Measurements from ENCODE around the gene MTRR.

Gene MTRR

DNA sequence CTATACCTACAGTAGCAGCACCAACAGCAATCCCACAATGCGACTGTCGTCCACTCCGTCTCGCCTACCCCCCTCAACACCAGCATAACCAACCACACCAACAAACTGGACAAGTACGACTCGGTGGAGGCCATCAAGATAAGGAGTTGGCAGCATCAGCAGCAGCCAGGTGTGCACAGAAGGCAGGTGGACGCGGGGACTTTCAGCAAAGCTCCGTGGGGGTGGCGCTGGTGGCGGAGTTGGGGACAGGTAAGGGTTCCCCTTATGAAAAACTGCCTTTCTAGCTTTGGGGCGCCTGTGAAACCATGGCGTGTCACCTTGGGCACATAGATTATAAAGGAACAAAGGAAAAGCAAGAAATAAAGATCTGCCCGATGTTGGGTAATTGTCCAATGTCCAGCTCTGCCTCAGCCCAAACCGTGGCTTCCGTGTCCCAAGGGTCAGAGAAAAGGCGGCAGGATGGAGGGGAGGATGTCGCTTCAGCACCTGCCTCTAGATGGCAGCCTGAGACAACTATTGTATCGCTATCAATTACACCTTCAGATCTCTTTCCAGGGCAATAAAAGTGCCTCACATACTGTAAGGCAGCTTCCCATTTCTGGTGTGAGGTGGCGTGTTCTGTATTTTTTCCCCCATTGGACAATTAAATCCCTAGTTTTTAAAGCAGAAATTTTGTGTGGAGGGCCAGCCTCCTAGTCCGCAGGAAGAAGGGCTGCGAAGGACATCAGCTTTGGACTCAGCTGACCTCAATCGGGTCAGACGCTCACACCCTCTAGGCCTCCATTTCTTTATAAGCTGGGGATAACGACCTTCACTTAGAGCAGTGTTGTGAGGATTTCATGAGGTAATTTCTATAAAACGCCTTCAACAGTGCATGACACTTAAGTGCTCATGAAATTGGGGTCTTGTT, 58.8 kb downstream of the MTRR start:
- no peak overlapping the region for H3K4me2 ChIP-seq (ENCODE audit: low read length)
- WGBS (ENCODE audit: extremely low coverage, insufficient coverage, insufficient read length) = no CpG with 5 or more reads among the region's 26 CpGs
- H3K14ac ChIP-seq (ENCODE audit: low read length) = no peak overlapping the region
- no peak overlapping the region for H3K4me3 ChIP-seq (ENCODE audit: low read depth, low read length)
- peaks cover 6% of the 10 kb centered on the region for H3K9me3 ChIP-seq (ENCODE audit: insufficient read depth, low read depth, low read length)
- H3K27me3 ChIP-seq (ENCODE audit: insufficient read depth, low read length) = no peaks in the 10 kb centered on the region
- H4K91ac ChIP-seq (ENCODE audit: low read depth, low read length) = no peak overlapping the region
- no peak overlapping the region for H3K18ac ChIP-seq (ENCODE audit: low read length)
- H3K27ac ChIP-seq (ENCODE audit: low read depth, low read length) = no peak overlapping the region
- no peaks in the 10 kb centered on the region for H3K79me2 ChIP-seq (ENCODE audit: control insufficient read depth, insufficient read depth, low read length, poor library complexity)
- no peak overlapping the region for H4K12ac ChIP-seq (ENCODE audit: low read depth, low read length)
- H3K23ac ChIP-seq (ENCODE audit: low read length) = no peak overlapping the region
- no peaks in the 10 kb centered on the region for H3K4me1 ChIP-seq (ENCODE audit: control insufficient read depth in 1 of 2, insufficient read depth in 2 of 2, low read length in 2 of 2)
- DNase-seq = peak; percentile 32 to 70
- H2BK120ac ChIP-seq (ENCODE audit: insufficient read depth, low read length, poor library complexity) = no peak overlapping the region
- H3K79me1 ChIP-seq (ENCODE audit: low read length) = no peaks in the 10 kb centered on the region
- H2AFZ ChIP-seq (ENCODE audit: insufficient read depth, low read length, poor library complexity) = no peak overlapping the region
- no peak overlapping the region for H2BK5ac ChIP-seq (ENCODE audit: low read depth, low read length, poor library complexity)
- no peaks in the 10 kb centered on the region for H3K36me3 ChIP-seq (ENCODE audit: control insufficient read depth in 1 of 2, insufficient read depth in 2 of 2, low read length in 2 of 2)
- H4K8ac ChIP-seq (ENCODE audit: low read depth, low read length) = no peak overlapping the region
- no peak overlapping the region for H3K4ac ChIP-seq (ENCODE audit: low read depth, low read length)
- no peak overlapping the region for H2BK12ac ChIP-seq (ENCODE audit: low read length)
- no peak overlapping the region for H2AK5ac ChIP-seq (ENCODE audit: low read length)
- no peak overlapping the region for H3K9ac ChIP-seq (ENCODE audit: low read length)

DNA sequence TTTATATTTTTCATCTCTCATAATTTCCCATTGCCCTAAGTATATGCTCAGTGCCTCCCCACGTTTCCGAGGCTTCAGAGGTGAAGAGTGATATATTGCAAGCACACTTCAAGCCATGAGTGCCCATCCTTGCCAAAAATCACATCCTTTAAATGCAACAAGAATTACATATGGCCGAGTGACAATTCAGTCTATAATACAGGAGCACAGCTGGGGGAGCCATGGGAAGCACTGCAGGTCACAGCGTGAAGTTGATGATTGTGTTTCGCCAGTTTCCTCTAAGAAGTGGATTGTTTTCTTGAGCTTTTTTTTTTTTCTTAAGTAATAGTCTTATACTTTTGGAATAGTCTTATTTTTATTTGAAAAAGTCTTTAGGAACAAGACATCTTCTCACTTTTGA, 61.1 kb downstream of the MTRR start:
- no peak for DNase-seq
- H3K23ac ChIP-seq (ENCODE audit: low read length) = no peak overlapping the region
- no peak overlapping the region for H2AK5ac ChIP-seq (ENCODE audit: low read length)
- H2BK120ac ChIP-seq (ENCODE audit: insufficient read depth, low read length, poor library complexity) = no peak overlapping the region
- no peak overlapping the region for H2AFZ ChIP-seq (ENCODE audit: insufficient read depth, low read length, poor library complexity)
- H4K12ac ChIP-seq (ENCODE audit: low read depth, low read length) = no peak overlapping the region
- H3K18ac ChIP-seq (ENCODE audit: low read length) = no peak overlapping the region
- H3K27ac ChIP-seq (ENCODE audit: low read depth, low read length) = no peak overlapping the region
- no peaks in the 10 kb centered on the region for H3K36me3 ChIP-seq (ENCODE audit: control insufficient read depth in 1 of 2, insufficient read depth in 2 of 2, low read length in 2 of 2)
- H3K14ac ChIP-seq (ENCODE audit: low read length) = no peak overlapping the region
- no peak overlapping the region for H3K4ac ChIP-seq (ENCODE audit: low read depth, low read length)
- H4K8ac ChIP-seq (ENCODE audit: low read depth, low read length) = no peak overlapping the region
- peaks cover 6% of the 10 kb centered on the region for H3K9me3 ChIP-seq (ENCODE audit: insufficient read depth, low read depth, low read length)
- H2BK12ac ChIP-seq (ENCODE audit: low read length) = no peak overlapping the region
- no peak overlapping the region for H2BK5ac ChIP-seq (ENCODE audit: low read depth, low read length, poor library complexity)
- WGBS (ENCODE audit: extremely low coverage, insufficient coverage, insufficient read length) = no CpG with 5 or more reads among the region's 5 CpGs
- H3K4me1 ChIP-seq (ENCODE audit: control insufficient read depth in 1 of 2, insufficient read depth in 2 of 2, low read length in 2 of 2) = no peaks in the 10 kb centered on the region
- no peak overlapping the region for H4K91ac ChIP-seq (ENCODE audit: low read depth, low read length)
- no peak overlapping the region for H3K9ac ChIP-seq (ENCODE audit: low read length)
- no peaks in the 10 kb centered on the region for H3K79me1 ChIP-seq (ENCODE audit: low read length)
- H3K79me2 ChIP-seq (ENCODE audit: control insufficient read depth, insufficient read depth, low read length, poor library complexity) = no peaks in the 10 kb centered on the region
- no peaks in the 10 kb centered on the region for H3K27me3 ChIP-seq (ENCODE audit: insufficient read depth, low read length)
- no peak overlapping the region for H3K4me2 ChIP-seq (ENCODE audit: low read length)
- no peak overlapping the region for H3K4me3 ChIP-seq (ENCODE audit: low read depth, low read length)

DNA sequence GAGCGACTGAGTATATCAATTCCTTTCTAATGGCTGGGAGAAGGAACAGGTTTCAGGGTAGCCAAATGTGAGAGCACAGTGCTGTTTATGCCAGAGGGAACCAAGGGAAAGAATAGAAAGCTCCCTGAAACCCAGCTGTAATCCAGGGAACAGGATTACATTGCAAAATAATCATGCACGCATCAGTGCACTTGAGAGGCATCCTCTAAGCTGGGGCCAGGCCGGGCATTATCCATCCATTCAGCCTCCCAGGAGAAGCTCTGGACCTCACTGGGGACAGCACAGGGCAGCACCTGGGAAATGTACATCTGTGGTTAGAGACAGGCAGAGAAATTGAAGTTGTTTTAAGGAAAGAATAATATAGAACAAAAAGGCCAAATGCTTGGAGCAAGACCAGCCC, 72.7 kb downstream of the MTRR start:
- Histone ChIP-seq H2BK5ac (ENCODE audit: low read depth, low read length, poor library complexity) (no peak overlapping the region), H4K12ac (ENCODE audit: low read depth, low read length) (no peak overlapping the region), H3K4me2 (ENCODE audit: low read length) (no peak overlapping the region), H2AFZ (ENCODE audit: insufficient read depth, low read length, poor library complexity) (no peak overlapping the region), H3K79me1 (ENCODE audit: low read length) (no peaks in the 10 kb centered on the region), H3K18ac (ENCODE audit: low read length) (no peak overlapping the region), H3K4ac (ENCODE audit: low read depth, low read length) (no peak overlapping the region), H3K79me2 (ENCODE audit: control insufficient read depth, insufficient read depth, low read length, poor library complexity) (no peaks in the 10 kb centered on the region), H3K14ac (ENCODE audit: low read length) (no peak overlapping the region), H3K27ac (ENCODE audit: low read depth, low read length) (no peak overlapping the region), H3K9ac (ENCODE audit: low read length) (no peak overlapping the region), H3K27me3 (ENCODE audit: insufficient read depth, low read length) (no peaks in the 10 kb centered on the region), H3K4me1 (ENCODE audit: control insufficient read depth in 1 of 2, insufficient read depth in 2 of 2, low read length in 2 of 2) (no peaks in the 10 kb centered on the region), H3K9me3 (ENCODE audit: insufficient read depth, low read depth, low read length) (no peaks in the 10 kb centered on the region), H2BK12ac (ENCODE audit: low read length) (no peak overlapping the region), H3K4me3 (ENCODE audit: low read depth, low read length) (no peak overlapping the region), H3K23ac (ENCODE audit: low read length) (no peak overlapping the region), H2BK120ac (ENCODE audit: insufficient read depth, low read length, poor library complexity) (no peak overlapping the region), H3K36me3 (ENCODE audit: control insufficient read depth in 1 of 2, insufficient read depth in 2 of 2, low read length in 2 of 2) (no peaks in the 10 kb centered on the region), H4K91ac (ENCODE audit: low read depth, low read length) (no peak overlapping the region), H2AK5ac (ENCODE audit: low read length) (no peak overlapping the region), H4K8ac (ENCODE audit: low read depth, low read length) (no peak overlapping the region)
- whole genome bisulfite sequencing (ENCODE audit: extremely low coverage, insufficient coverage, insufficient read length) = no CpG with 5 or more reads among the region's 3 CpGs
- no peak for DNase-seq

DNA sequence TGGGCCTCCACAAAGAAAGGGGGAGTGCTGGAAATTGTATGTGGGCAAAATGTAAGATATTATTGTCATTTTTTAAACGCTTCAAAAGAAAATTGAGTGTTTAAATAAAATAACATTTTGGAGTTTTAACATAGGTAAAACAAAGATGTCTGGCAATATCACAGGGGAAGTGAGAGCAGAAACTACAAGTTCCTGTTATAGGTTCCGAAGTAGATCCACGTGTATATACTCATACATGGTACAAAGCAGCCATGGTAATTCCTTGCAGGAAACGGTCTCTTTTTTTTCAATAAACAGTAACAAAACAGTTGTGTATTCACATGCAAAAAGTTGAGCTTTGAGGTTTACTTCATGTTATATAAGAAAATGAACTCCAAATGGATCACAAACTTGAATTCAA, 78.4 kb downstream of the MTRR start:
- WGBS (ENCODE audit: extremely low coverage, insufficient coverage, insufficient read length) = no CpG with 5 or more reads among the region's 4 CpGs
- no peak for DNase-seq
- Histone ChIP-seq H3K36me3 (ENCODE audit: control insufficient read depth in 1 of 2, insufficient read depth in 2 of 2, low read length in 2 of 2) (no peaks in the 10 kb centered on the region), H3K4me2 (ENCODE audit: low read length) (no peak overlapping the region), H3K27ac (ENCODE audit: low read depth, low read length) (no peak overlapping the region), H2BK120ac (ENCODE audit: insufficient read depth, low read length, poor library complexity) (no peak overlapping the region), H2AFZ (ENCODE audit: insufficient read depth, low read length, poor library complexity) (no peak overlapping the region), H4K8ac (ENCODE audit: low read depth, low read length) (no peak overlapping the region), H4K12ac (ENCODE audit: low read depth, low read length) (no peak overlapping the region), H3K9ac (ENCODE audit: low read length) (no peak overlapping the region), H3K4me3 (ENCODE audit: low read depth, low read length) (no peak overlapping the region), H2AK5ac (ENCODE audit: low read length) (no peak overlapping the region), H3K4ac (ENCODE audit: low read depth, low read length) (no peak overlapping the region), H3K18ac (ENCODE audit: low read length) (no peak overlapping the region), H3K79me2 (ENCODE audit: control insufficient read depth, insufficient read depth, low read length, poor library complexity) (no peaks in the 10 kb centered on the region), H3K27me3 (ENCODE audit: insufficient read depth, low read length) (no peaks in the 10 kb centered on the region), H2BK12ac (ENCODE audit: low read length) (no peak overlapping the region), H3K23ac (ENCODE audit: low read length) (no peak overlapping the region), H4K91ac (ENCODE audit: low read depth, low read length) (no peak overlapping the region), H2BK5ac (ENCODE audit: low read depth, low read length, poor library complexity) (no peak overlapping the region), H3K79me1 (ENCODE audit: low read length) (no peaks in the 10 kb centered on the region), H3K14ac (ENCODE audit: low read length) (no peak overlapping the region), H3K4me1 (ENCODE audit: control insufficient read depth in 1 of 2, insufficient read depth in 2 of 2, low read length in 2 of 2) (no peaks in the 10 kb centered on the region), H3K9me3 (ENCODE audit: insufficient read depth, low read depth, low read length) (no peaks in the 10 kb centered on the region)
